ENCODE data around the gene FGFR3. TPM values are rescaled to one million over a fixed set of nuclear protein-coding genes. Genes with fewer than 3 reads are reported as not detected.

FGFR3 gene
- total RNA-seq, 1 donor from 2014 or later: 2.9 TPM

Other genes with a start within 250 kb of the FGFR3 start
- gene FAM53A, start 109.0 kb upstream of the FGFR3 start, total RNA-seq: 1.0 TPM
- gene SLBP, start 81.0 kb upstream of the FGFR3 start, total RNA-seq: 12.6 TPM
- 28.6 TPM for gene TMEM129, start 72.0 kb upstream of the FGFR3 start, total RNA-seq
- 7.0 TPM for gene TACC3, start 71.8 kb upstream of the FGFR3 start, total RNA-seq
- 41.8 TPM for gene LETM1, start 62.9 kb downstream of the FGFR3 start, total RNA-seq
- 32.6 TPM for gene NSD2, start 78.1 kb downstream of the FGFR3 start, total RNA-seq
- gene NELFA, start 215.7 kb downstream of the FGFR3 start, total RNA-seq: 10.4 TPM

All from Right ventricle myocardium superior (tissue), 1 donor.